MCF 10A (cell line): ENCODE data around the gene NFU1. TPM values are rescaled to one million over a fixed set of nuclear protein-coding genes. Genes with fewer than 3 reads are reported as not detected.

ENCODE experiments used
- BruUV-seq: library from RNA; stranded (reverse); fragments of 400-500 nt; replicated peaks from 2 replicates; lab custom pipeline; 2021; lab: Mats Ljungman, UMichigan
- CTCF ChIA-PET: fragments of 300-600 bp; sonication (Branson Sonifier 250); formaldehyde crosslinking; extraction: SDS; loops from one replicate; lab custom pipeline; 2021; ENCODE audit warnings: antibody characterized with exemption, inconsistent platforms; lab: Yijun Ruan, JAX
- POLR2A ChIA-PET: fragments of 300-600, 350-650 bp; sonication (Branson Sonifier 250); formaldehyde crosslinking; extraction: SDS; loops from one replicate; lab custom pipeline; 2020; ENCODE audit warnings: antibody characterized with exemption, inconsistent platforms; lab: Yijun Ruan, JAX
- DNase-seq: peaks from one replicate; pipeline ENCODE4 v3.0.0-alpha.2; 2018; ENCODE audit not compliant: unreplicated experiment
- H3K27ac Mint-ChIP-seq: one replicate; pipeline ENCODE4 v1.8.0; 2022; ENCODE audit warnings: mild to moderate bottlenecking, low read depth, mixed read lengths; ENCODE audit not compliant: unreplicated experiment
- H3K27me3 Mint-ChIP-seq: one replicate; pipeline ENCODE4 v1.8.0; 2022; ENCODE audit warnings: mixed read lengths; ENCODE audit not compliant: insufficient read depth, unreplicated experiment
- H3K36me3 Mint-ChIP-seq: one replicate; pipeline ENCODE4 v1.8.0; 2022; ENCODE audit warnings: mild to moderate bottlenecking, moderate library complexity, mixed read lengths; ENCODE audit not compliant: insufficient read depth, unreplicated experiment
- H3K4me1 Mint-ChIP-seq: one replicate; pipeline ENCODE4 v1.8.0; 2022; ENCODE audit warnings: mixed read lengths; ENCODE audit not compliant: insufficient read depth, unreplicated experiment
- H3K4me3 Mint-ChIP-seq: one replicate; pipeline ENCODE4 v1.8.0; 2022; ENCODE audit warnings: mild to moderate bottlenecking, moderate library complexity, mixed read lengths; ENCODE audit not compliant: unreplicated experiment
- H3K9me3 Mint-ChIP-seq: one replicate; pipeline ENCODE4 v1.8.0; 2022; ENCODE audit warnings: mixed read lengths; ENCODE audit not compliant: unreplicated experiment
- intact Hi-C: fragments of 100-400 bp; cut with micrococcal nuclease; formaldehyde crosslinking; loops from 2 replicates; pipeline ENCODE4 v1.14.1; 2022
- total RNA-seq: library from RNA; stranded (reverse); gene quantifications from 2 replicates; pipeline ENCODE4 v1.2.3, GENCODE V29; 2022
- TF ChIP-seq, protein P1 (sequence below): fragments of 200-600 bp; IDR thresholded peaks from one replicate; pipeline ENCODE4 v1.8.0; 2022; ENCODE audit warnings: antibody characterized with exemption, mild to moderate bottlenecking; ENCODE audit not compliant: unreplicated experiment

NFU1 gene
- total RNA-seq, 1 experiment from 2014 or later: 32.3 TPM

GRCh38 chr2:69459936-69460335, 22.7 kb upstream of the NFU1 start:
- TF ChIP-seq, protein P1, sequence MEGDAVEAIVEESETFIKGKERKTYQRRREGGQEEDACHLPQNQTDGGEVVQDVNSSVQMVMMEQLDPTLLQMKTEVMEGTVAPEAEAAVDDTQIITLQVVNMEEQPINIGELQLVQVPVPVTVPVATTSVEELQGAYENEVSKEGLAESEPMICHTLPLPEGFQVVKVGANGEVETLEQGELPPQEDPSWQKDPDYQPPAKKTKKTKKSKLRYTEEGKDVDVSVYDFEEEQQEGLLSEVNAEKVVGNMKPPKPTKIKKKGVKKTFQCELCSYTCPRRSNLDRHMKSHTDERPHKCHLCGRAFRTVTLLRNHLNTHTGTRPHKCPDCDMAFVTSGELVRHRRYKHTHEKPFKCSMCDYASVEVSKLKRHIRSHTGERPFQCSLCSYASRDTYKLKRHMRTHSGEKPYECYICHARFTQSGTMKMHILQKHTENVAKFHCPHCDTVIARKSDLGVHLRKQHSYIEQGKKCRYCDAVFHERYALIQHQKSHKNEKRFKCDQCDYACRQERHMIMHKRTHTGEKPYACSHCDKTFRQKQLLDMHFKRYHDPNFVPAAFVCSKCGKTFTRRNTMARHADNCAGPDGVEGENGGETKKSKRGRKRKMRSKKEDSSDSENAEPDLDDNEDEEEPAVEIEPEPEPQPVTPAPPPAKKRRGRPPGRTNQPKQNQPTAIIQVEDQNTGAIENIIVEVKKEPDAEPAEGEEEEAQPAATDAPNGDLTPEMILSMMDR: no peak
- ChIA-PET CTCF (interaction anchor here (0.6 kb wide), 1 partner anchor 1096 kb away, joined by 3 read pairs; no protein-coding TSS in a partner anchor), POLR2A (no interaction called here)
- no peak overlapping the region for H3K27ac Mint-ChIP-seq
- H3K4me3 Mint-ChIP-seq: no peak overlapping the region
- intact Hi-C loops: no loop called here
- H3K27me3 Mint-ChIP-seq: no peaks in the 10 kb centered on the region
- DNase-seq: no peak
- no TSS peak for BruUV-seq
- H3K36me3 Mint-ChIP-seq: peaks cover 15% of the 10 kb centered on the region
- no peaks in the 10 kb centered on the region for H3K9me3 Mint-ChIP-seq
- peaks cover 6% of the 10 kb centered on the region for H3K4me1 Mint-ChIP-seq

- H3K27ac Mint-ChIP-seq: no peak overlapping the region
- no peak overlapping the region for H3K4me3 Mint-ChIP-seq
- peaks cover 10% of the 10 kb centered on the region for H3K36me3 Mint-ChIP-seq
- H3K4me1 Mint-ChIP-seq: no peaks in the 10 kb centered on the region
- TF ChIP-seq, protein P1: no peak
- POLR2A ChIA-PET: interaction anchor here (1.1 kb wide), 1 partner anchor 19 kb away, joined by 5 read pairs; the partner anchor contains the start of gene NFU1
- DNase-seq: no peak
- intact Hi-C loops: no loop called here
- no peaks in the 10 kb centered on the region for H3K9me3 Mint-ChIP-seq
- H3K27me3 Mint-ChIP-seq: no peaks in the 10 kb centered on the region
- CTCF ChIA-PET: interaction anchor here (0.8 kb wide), 1 partner anchor 1488 kb away, joined by 3 read pairs; no protein-coding TSS in a partner anchor
- BruUV-seq: no TSS peak
Measured at GRCh38 chr2:69456950-69457445, 19.8 kb upstream of the NFU1 start.

GRCh38 chr2:69456154-69456553, 18.9 kb upstream of the NFU1 start:
- H3K9me3 Mint-ChIP-seq: no peaks in the 10 kb centered on the region
- no peaks in the 10 kb centered on the region for H3K4me1 Mint-ChIP-seq
- TF ChIP-seq, protein P1: no peak
- intact Hi-C loops: no loop called here
- ChIA-PET POLR2A (interaction anchor here (0.6 kb wide), 2 partner anchors 18 to 1408 kb away, joined by 3 to 4 read pairs; no protein-coding TSS in a partner anchor), CTCF (no interaction called here)
- H3K27ac Mint-ChIP-seq: no peak overlapping the region
- H3K36me3 Mint-ChIP-seq: peaks cover 10% of the 10 kb centered on the region
- no TSS peak for BruUV-seq
- H3K4me3 Mint-ChIP-seq: no peak overlapping the region
- no peaks in the 10 kb centered on the region for H3K27me3 Mint-ChIP-seq
- DNase-seq: no peak

GRCh38 chr2:69454976-69455375, 17.7 kb upstream of the NFU1 start:
- no TSS peak for BruUV-seq
- ChIA-PET CTCF (no interaction called here), POLR2A (no interaction called here)
- no peaks in the 10 kb centered on the region for H3K9me3 Mint-ChIP-seq
- H3K4me3 Mint-ChIP-seq: no peak overlapping the region
- H3K36me3 Mint-ChIP-seq: peaks cover 10% of the 10 kb centered on the region
- no peaks in the 10 kb centered on the region for H3K4me1 Mint-ChIP-seq
- intact Hi-C loops: no loop called here
- no peak overlapping the region for H3K27ac Mint-ChIP-seq
- H3K27me3 Mint-ChIP-seq: no peaks in the 10 kb centered on the region
- TF ChIP-seq, protein P1: no peak
- DNase-seq: no peak
